Measurements from ENCODE around the gene RPTOR.
"Not testable (repeated sequence)": the region's sequence is repeated elsewhere in the genome, so short reads cannot be mapped to it uniquely, and the experiment has no call there.

The RPTOR gene

DNA sequence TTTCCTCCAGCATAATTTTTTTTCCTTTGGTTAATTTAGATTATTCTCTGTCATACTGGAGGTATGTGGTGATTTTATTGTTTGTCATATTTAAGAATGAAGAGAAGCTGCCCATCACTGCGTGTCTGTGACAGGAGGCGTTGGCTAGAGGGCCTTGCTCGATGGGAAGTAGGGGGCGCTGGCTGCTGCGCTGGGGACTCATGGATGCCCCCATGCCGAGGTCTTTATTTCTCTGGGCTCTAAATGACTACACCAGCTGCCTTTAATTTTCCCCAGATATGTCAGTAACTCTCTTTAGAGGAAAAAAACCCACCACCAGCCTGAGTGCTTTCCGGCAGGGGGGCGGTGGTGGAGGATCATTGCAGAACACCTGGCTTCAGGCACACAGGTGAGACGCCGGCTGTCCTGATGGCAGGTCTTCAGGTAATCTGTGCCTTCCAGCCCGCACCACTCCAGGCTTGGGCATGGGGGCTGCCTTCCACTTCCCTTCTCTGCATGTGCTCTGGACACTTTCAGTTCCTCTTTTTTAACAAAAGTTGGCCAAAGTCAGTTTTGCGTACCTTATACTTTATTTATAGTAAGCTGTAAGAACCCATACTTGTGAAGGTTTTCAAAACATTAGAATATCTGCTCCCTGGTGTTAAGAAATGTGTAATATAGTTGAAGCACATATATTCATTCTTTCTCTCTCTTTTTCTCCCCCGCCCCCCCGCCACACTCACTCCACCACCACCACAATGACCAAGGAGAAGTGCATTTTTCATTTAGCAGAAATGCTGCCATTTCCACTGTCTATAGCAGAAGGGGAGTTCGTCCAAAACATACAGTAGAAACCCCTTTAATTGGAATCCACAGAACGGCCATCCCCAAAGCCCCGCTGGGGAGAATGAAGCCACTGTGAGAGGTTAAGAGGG lies 192.7 kb downstream of the RPTOR start:
- DNase-seq (ENCODE audit: extremely low read depth in 1 of 2, low read depth in 1 of 2), result no peak

DNA sequence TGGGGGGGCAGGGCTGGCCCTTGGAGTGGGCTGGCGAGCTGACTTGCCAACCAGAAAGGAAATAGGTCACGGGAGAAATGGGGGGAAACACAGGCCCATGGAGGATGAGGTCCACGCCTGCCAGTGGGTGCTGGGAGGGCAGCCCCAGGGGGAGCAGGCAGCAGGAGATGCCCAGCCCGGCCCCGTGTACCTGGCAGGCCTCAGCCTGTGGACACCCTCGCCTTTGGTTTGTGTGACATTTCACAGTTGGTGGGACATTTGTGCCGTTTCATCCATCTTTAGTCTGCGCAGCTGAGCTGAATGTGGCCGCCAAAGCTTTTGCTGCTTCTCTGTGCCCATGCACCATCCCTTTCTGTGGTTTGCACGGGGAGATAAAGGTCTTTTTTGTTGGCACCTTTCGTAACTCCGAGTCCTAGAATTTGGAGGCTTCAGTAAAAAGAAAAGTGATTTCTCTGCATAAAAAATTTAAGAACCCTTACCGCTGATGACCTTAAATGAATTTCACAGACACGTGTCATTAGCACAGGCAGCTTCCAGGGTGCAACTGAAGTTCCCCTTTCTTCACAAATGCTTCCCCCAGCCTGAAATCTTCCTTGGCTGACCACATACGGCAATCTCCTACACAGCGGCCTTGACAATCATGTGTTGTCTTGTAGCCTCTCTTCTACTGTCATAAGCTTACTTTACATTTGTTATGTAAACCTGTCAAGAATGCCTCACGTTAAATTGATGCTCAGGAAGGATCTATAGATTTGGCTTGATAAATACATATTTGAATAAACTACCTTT lies 193.6 kb downstream of the RPTOR start:
- DNase-seq (ENCODE audit: extremely low read depth in 1 of 2, low read depth in 1 of 2), result no peak

DNA sequence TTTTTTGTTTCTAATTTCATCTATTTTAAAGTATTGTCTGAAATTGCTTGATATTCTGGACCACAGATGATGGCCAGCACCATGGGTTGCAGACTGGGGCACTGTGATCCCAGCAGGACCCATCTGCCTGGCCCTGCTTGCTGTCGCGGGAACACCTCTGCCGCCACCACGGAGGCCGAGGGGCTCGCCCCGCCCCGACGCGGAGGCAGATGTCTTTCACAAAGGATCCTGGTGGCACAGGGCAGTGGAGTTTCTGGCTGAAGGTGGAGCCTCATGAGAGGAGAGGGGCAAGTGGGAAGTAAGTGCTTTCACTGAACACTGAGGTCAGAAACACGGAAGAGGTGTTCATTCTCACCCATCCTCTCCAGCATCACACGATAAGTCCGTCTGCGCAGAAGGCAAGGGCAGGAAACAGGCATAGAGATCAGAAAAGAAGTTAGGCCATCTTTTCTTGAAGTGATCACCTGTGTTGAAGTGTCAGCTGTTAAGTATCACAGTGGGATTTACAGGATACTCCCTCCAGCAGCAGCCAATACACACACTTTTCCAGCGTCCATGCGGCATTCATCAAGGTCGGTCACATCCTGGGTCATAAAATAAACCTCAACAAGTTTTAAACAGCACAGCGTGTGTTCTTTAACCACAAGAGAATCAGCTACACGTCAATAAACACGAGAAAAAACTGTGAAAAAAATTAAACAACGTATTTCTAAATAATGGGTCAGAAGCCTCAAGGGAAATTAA lies 194.5 kb downstream of the RPTOR start:
- no peak for DNase-seq (ENCODE audit: extremely low read depth in 1 of 2, low read depth in 1 of 2)

DNA sequence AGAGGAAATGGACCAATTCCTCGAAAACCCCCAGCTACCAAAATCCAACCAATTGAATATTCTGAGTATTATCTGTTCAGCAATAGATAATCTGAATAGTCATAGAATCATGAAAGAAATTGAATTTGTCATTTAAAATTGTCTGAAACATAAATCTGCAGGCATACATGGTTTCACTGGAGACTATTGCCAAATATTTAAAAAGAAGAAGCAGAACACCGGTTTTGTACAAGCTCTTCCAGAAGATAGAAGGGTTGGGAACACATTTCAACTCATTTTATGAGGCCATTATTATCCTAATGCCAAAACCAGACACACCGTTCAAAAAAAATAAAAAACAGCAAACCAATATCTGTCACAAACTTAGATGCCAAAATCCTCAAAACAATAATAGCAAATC lies 195.5 kb downstream of the RPTOR start:
- no peak for DNase-seq (ENCODE audit: extremely low read depth in 1 of 2, low read depth in 1 of 2)

DNA sequence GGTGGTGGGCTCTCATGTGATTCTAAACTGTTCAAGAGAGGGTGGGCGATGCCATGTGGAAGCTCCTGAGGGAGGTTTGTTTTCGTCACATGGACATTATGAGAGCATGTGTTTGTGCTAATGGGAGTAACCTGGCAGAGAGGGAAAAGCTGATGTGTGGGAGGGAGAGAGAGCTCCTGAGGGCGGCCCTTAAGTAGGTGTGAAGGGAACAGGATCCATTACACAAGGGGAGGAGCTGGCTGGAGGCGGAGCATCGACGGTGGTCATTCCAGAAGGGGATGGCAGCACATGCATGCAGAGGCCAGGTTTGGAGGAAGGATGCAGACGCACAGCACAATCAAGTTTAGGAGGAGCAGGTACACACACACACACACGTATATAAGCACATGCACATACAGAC lies 197.5 kb downstream of the RPTOR start:
- no peak for DNase-seq (ENCODE audit: extremely low read depth in 1 of 2, low read depth in 1 of 2)

DNA sequence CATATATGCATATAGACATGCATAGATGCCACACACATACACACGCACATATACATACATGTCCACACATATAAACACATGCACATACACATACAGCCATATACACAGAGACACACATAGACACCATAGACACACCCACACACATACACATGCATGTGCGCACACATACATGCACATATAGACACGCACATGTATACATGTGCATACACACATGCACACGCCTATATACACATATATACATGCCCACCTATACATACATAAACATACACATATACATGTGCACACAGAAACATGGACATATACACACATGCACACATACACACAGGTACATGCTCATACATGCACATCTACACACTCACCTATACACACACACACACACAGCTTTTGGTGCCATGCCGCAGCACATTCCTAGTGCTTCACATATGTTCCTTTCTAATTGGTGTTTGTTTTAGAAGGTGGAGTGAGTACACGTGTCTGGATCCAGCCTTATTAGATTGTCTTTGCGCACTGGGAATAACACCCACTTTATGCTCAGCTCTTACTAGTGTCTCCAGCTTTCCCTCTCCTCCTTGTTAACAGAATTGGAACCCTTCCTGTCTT lies 198.0 kb downstream of the RPTOR start:
- DNase-seq (ENCODE audit: extremely low read depth in 1 of 2, low read depth in 1 of 2), result no peak

DNA sequence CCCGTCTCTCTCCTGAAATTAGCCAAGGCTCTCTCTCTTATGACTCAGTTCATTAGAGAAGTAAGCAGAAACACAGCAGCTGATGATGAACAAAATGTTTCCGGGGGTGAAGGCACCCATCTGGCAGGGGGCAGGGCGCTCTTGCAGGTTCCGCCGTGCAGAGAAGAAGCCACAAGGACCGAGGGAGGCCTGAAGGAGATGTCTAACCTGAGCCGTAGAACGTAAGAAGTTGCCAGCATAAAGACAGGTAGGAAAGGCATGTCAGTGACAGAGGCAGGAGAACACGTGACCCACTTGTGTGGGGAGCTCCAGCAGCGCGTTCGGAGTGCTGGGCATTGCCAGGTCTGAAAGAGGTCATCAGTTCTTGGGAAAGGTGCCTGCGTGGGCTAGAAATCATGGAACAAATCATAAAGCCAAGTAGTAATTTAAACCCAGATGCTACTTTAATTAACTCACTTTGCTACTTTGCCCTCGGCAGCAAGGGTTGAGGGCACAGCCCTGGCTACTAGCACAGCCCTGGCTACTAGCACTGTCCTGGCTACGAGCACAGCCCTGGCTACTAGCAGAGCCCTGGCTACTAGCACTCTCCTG lies 198.6 kb downstream of the RPTOR start:
- peak in 1 of 2 donors; percentile 27 for DNase-seq (ENCODE audit: extremely low read depth in 1 of 2, low read depth in 1 of 2)

DNA sequence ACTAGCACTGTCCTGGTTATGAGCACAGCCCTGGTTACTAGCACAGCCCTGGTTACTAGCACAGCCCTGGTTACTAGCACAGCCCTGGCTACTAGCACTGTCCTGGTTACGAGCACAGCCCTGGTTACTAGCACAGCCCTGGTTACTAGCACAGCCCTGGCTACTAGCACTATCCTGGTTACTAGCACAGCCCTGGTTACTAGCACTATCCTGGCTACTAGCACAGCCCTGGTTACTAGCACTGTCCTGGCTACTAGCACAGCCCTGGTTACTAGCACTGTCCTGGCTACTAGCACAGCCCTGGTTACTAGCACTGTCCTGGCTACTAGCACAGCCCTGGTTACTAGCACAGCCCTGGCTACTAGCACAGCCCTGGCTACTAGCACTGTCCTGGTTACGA lies 199.3 kb downstream of the RPTOR start:
- DNase-seq (ENCODE audit: extremely low read depth in 1 of 2, low read depth in 1 of 2), result not testable (repeated sequence)

DNA sequence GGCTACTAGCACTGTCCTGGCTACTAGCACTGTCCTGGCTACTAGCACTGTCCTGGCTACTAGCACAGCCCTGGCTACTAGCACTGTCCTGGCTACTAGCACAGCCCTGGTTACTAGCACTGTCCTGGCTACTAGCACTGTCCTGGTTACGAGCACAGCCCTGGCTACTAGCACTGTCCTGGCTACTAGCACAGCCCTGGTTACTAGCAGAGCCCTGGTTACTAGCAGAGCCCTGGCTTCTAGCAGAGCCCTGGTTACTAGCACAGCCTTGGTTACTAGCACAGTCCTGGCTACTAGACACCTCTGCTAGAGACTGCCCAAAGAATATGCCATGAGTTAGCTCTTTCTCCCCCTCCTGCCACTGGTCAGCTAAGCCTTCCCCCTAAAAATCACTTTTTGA lies 200.1 kb downstream of the RPTOR start:
- DNase-seq (ENCODE audit: extremely low read depth in 1 of 2, low read depth in 1 of 2), result not testable (repeated sequence)

DNA sequence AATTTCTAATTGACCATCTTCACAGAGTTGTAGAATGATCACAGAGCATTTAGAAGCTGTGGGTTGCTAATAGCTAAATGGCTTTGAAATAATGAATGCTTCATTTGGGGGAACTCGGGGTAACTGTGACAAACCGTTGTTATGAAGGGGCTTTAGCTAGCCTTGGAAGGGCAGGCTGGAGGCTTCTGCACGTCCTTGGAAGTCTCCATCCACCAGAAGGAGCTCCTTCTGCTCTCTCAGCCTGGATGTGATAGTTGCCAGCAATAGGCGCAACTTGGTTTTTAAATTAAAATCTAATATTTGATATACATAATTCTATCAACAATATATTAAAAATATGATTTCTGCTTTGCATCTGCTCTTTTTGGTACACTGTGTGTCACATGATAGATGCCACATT lies 200.5 kb downstream of the RPTOR start:
- no peak for DNase-seq (ENCODE audit: extremely low read depth in 1 of 2, low read depth in 1 of 2)

DNA sequence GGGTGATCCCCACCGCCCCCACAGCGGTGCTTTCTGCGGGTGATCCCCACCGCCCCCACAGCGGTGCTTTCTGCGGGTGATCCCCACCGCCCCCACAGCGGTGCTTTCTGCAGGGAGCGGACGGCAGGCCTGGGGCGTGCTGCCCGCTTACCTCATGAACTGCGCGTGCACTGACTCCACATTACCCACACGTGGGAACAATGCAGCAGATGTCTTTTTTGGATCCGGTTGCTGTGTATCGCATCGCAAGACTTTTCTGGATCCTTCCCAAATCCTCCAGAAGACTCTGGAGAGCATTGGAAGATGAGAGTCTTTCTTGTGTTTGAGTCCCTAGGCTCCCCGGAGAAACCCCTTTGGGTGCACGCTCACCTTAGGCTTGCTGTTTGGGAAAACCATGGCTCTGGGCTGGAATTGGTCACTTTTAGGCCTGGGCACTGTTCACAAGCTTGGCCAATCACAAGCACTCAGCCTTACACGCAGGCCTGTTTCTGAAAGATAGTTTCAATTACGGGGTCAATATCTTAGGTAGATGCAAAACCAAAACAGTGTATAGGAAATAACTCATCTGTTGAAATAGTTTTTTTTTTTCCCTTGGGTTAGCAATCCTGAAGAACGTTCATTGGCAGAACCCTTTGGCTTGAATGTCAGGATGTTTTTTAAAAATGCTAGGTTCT lies 201.8 kb downstream of the RPTOR start:
- DNase-seq (ENCODE audit: extremely low read depth in 1 of 2, low read depth in 1 of 2), result no peak

DNA sequence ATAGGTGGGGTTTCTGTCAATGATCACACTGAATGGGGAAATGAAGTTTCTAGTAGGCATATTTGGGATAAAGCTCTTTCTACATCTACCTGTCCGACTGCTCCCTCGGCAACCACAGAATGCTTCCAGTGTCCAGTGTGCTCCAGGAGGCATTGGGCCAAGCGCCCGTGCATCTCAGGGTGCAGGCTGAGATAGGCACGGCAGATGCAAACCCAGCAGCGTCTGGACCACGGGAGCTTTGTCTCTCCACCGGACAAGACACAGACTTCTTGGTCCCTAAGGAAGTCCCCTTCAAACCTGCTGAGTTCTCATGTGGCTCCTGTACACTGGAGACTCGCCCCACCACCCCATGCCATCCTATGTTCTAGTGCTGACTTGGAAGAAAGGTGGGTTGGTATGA lies 202.8 kb downstream of the RPTOR start:
- DNase-seq (ENCODE audit: extremely low read depth in 1 of 2, low read depth in 1 of 2), result no peak

DNA sequence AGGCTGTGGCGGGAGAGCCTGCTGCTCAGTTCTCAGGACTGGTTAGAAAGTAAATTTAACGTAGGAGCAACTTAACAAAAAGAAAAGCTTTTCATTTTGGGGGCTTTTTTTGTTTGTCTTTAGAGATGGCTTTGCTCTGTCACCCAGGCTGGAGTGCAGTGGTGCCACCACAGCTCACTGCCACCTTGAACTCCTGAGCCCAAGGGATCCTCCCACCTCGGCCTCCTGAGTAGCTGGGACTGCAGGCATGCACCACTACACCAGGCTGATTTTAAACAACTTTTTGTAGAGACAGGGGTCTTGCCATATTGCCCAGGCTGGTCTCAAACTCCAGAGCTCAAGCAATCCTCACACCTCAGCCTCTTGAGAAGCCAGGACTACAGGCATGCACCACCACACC lies 205.0 kb downstream of the RPTOR start:
- no peak for DNase-seq (ENCODE audit: extremely low read depth in 1 of 2, low read depth in 1 of 2)

DNA sequence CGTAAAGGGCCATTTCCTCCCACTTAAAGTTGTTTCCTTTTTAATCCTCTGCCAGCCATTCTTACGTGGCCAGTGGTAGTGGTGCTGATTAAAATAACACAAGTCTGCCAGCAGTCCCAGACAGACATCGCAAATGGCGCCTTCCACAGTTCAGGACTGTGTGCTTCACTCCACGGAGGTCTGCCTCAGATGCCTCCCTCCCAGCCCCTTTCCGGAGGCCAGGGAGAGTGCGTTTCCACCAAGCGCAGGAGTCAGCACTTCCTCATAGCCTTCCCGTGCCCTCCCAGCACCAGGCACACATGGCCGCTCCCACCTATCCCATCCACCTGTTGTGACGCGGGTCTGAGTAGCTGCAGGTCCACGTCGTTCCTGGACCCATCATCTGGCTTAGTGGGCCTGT lies 205.6 kb downstream of the RPTOR start:
- no peak for DNase-seq (ENCODE audit: extremely low read depth in 1 of 2, low read depth in 1 of 2)

DNA sequence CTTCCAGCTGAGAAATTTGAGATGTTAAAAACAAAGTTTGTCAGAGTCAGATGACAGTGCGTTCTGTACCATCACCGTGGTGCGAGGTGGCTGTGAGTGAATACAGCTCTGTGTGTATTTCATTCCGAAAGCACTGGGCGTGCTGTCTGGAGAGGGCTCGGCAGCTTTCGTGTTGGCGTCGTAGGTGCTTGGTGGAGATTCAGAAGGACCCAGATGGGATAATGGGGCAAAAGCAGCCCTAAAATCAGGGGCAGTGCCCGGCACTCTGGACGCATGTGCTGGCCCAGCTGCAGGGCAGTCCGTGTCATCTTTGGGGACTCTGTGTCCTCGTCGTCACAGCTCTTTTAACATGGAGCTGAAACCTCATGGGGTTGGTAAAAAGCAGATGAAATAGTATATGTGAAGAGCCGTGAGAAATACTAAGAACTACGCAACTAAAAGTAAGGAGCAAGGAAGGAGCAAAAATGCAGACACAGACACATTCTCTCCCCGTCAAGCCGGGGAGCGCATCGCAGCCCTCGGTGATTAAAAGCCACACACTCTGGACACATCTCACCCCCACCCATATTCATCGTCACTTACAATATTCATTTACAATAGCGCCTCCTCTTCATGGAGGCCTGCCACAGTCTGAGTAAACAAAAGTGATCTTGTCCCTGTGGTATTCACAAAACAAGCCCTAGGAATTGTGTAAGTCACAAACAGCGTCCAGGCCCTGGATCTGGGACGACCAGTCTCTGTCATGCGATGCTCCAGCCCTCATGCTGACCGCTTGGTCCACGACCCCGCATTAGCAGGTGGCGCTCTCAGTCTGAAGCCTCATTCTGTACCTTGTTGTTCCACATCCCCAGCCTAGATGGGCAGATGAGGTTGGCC lies 206.7 kb downstream of the RPTOR start:
- no peak for DNase-seq (ENCODE audit: extremely low read depth in 1 of 2, low read depth in 1 of 2)

DNA sequence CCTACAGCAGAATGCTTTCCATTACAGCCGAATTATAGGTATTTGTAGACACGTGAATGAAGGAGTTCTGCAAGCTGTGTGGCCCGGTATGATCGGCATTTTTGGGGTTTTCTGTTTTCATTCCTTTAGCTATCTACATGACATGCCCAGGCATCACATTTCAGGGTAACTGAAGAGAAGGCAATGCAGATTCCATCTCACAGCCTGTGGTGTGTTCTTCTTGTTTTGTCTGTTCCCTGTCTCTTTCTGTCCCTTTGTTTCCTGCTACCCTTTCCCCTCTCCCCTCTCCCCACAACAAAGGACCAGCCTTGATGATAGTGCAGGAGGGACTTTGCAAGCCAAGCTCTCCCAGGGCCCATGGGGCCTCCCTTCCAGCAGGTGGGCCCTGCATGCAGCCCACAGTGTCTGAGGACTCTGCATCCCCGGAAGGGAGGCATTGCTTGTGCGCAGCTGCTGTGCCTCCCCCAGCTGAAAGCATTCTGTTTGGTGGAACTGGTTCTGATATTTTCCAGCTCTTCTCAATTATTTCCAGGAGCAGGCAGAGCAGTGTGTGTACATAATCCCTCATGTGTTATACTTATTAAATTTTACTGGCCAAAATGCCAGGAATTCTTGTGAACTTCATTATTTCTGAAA lies 207.4 kb downstream of the RPTOR start:
- DNase-seq (ENCODE audit: extremely low read depth in 1 of 2, low read depth in 1 of 2), result no peak

DNA sequence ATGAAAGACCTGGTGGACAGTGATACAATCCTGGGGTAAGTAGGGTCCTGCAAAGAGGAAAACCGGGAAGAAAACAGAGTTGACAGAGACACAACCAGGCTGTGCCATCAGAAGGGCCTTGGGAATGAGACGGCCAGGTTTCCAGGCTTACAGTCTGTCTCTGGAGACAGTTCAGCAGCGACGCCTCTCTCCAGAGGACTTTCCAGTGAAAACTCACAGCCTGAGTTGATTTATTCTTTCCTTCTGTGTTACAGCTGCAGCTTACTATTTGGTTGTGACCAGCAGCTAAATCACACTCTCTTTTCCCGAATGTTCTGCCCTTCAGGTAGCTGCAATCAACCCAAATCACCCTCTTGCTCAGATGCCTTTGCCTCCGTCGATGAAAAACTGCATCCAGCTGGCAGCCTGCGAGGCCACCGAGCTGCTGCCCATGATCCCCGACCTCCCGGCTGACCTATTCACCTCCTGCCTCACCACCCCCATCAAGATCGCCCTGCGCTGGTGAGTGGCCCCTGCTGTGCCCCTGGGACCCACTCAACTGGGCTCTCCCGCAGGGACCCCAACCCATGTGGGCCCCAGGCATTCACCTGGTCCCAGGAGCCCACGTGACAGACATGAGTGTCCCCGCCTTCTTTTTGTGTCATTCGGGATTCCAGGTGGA lies 209.2 kb downstream of the RPTOR start:
- DNase-seq (ENCODE audit: extremely low read depth in 1 of 2, low read depth in 1 of 2), result no peak

DNA sequence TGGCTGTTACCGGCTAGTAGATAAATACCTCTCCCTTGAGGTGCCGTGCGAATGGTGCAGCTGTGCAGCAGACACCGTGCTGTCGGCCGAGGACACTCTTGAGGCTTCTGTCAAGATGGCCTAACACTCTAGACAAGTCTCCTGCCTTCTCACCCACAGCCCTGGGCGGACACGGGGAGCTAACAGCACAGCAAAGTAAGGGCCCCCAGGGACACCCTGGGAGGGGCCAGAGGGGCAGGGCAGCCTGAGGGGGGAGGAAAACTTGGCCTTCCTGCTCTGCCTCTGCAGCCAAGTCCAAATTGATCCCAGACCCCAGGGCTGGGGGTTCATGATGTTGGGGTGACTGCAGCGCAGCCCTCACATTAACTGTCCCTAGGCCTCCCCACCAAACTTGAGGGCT lies 210.2 kb downstream of the RPTOR start:
- DNase-seq (ENCODE audit: extremely low read depth in 1 of 2, low read depth in 1 of 2), result no peak

All from activated CD8-positive, alpha-beta memory T cell treated with anti-CD3 and anti-CD28 coated beads for 1 hour (primary cell).